Midbrain (tissue), 1 donor: ENCODE data around the gene SVIL.

Experiments used
- DNase-seq: peaks from one replicate; lab custom pipeline; 2025; lab: John Stamatoyannopoulos, UW

Gene SVIL, protein sequence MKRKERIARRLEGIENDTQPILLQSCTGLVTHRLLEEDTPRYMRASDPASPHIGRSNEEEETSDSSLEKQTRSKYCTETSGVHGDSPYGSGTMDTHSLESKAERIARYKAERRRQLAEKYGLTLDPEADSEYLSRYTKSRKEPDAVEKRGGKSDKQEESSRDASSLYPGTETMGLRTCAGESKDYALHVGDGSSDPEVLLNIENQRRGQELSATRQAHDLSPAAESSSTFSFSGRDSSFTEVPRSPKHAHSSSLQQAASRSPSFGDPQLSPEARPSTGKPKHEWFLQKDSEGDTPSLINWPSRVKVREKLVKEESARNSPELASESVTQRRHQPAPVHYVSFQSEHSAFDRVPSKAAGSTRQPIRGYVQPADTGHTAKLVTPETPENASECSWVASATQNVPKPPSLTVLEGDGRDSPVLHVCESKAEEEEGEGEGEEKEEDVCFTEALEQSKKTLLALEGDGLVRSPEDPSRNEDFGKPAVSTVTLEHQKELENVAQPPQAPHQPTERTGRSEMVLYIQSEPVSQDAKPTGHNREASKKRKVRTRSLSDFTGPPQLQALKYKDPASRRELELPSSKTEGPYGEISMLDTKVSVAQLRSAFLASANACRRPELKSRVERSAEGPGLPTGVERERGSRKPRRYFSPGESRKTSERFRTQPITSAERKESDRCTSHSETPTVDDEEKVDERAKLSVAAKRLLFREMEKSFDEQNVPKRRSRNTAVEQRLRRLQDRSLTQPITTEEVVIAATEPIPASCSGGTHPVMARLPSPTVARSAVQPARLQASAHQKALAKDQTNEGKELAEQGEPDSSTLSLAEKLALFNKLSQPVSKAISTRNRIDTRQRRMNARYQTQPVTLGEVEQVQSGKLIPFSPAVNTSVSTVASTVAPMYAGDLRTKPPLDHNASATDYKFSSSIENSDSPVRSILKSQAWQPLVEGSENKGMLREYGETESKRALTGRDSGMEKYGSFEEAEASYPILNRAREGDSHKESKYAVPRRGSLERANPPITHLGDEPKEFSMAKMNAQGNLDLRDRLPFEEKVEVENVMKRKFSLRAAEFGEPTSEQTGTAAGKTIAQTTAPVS (N-terminal part only)

GRCh38 chr10:29634764-29635625 lies at the start of gene SVIL:
Gene SVIL, minus strand, starts transcription at chr10:29634971. Its CDS starts 79,913 bp downstream, at chr10:29555058.
- DNase-seq, result no peak

- DNase-seq, result no peak
These were observed 47.1 kb upstream of the SVIL start for GRCh38 chr10:29681676-29682448.

GRCh38 chr10:29680091-29680490 lies 45.3 kb upstream of the SVIL start:
- DNase-seq, result no peak

DNA sequence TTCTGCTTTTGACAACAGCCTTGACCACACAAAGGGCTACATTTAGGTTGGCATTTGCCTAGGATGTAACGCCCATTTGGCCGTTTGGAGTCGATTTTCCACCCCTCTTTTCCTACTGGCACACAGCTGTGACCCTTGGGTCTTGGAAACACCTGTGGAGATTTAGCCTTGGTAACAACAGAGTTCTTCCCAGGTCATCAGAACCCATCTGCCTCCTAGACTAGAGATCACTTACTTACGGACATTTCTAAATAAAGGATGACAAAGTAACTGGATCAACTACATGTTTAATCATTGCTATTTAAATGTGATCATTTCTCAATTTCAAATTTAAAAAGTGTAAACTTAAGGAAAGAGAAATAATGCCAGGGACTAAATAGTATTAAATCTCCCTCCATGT lies 42.0 kb upstream of the SVIL start:
- no peak for DNase-seq

DNA sequence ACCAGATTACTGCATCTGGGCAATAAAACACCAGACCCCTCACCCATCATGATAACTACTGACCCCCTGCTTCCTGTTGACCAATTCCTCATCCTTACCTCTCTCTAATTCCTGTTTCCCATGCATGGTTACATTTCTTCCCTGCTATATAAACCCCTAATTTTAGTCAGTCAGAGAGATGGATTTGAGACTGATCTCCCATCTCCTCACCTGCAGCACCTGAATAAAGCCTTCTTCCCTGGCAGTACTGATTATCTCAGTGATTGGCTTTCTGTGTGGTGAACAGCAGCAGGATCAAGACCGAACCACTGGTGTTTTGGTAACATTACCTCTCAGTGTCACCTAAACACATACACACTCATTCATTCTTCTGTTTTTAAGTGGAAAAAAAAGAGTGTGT lies 41.2 kb upstream of the SVIL start:
- no peak for DNase-seq

GRCh38 chr10:29671968-29672367 lies 37.2 kb upstream of the SVIL start:
- no peak for DNase-seq

GRCh38 chr10:29671228-29671780 lies 36.5 kb upstream of the SVIL start:
- no peak for DNase-seq

DNA sequence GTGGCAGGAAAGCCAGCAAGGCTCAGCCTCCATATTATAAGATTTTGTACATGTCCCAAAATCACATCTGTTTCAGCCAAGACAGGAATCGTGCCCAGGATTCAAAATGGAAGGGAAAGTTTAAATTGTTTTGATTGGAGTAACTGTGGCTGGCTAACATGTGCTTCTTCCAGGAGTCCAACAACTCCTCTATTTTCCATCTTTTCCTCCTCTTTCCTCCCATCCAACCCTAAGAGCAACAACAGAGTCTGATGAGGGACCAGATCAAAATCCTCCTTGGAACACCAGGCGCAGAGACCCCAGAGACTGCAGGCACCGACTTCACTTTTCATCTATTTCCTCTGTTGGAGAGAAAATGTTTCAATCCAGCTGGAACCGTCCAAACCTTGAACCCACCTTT lies 36.0 kb upstream of the SVIL start:
- DNase-seq, result no peak

- DNase-seq, result no peak
These were observed 34.4 kb upstream of the SVIL start for GRCh38 chr10:29669149-29669548.

DNA sequence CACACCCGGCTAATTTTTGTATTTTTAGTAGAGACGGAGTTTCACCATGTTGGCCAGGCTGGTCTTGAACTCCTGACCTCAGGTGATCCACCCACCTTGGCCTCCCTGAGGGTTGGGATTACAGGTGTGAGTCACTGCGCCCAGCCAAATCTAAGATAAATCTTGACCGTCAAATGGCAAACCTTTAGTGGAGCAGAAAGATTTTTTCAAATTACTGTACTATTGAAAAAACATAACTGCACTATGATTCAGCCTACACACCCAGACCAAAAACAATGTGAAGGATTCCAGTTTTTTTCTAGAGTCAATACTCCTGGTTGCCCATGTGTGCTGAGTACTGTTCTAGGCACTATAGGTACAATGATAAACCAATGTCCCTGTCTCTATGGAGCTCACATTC lies 33.9 kb upstream of the SVIL start:
- no peak for DNase-seq

DNA sequence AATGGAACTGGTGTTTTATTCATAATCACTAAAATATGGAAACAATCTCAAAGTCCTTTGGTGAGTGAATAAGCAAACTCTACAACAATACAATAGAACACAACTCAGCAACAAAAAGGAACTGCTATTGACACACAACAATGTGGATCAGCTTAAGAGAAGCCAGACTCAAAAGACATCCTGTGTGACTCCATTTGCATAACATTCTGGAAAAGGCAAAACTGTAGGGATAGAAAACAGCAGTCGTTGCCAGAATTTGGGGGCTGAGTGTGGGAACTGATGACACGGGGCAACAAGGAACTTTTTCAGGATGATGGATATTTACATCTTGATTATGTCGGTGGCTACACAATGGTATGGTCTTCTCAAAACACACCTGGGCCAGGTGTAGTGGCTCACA lies 32.4 kb upstream of the SVIL start:
- DNase-seq, result no peak

DNA sequence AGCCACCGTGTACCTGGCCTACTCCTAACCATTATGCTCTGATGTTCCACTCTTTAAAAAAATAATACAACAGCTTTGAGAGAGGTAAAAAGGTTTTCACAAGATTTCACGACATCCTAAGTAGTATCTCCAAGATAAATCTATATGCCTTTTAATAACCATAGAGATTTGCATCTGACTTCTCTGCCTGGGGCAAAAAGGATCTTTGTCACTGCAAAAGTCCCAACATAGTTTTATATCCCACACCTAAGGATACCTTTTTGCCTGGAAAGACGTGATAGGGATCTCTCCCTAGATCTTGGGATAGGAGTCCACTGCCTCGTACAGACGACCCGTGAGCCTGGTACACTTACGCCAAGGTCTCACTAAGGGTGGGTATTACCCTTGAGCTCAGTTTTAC lies 31.4 kb upstream of the SVIL start:
- DNase-seq, result no peak

- no peak for DNase-seq
These were observed 28.9 kb upstream of the SVIL start for GRCh38 chr10:29663718-29664117.

GRCh38 chr10:29658984-29659965 lies 24.5 kb upstream of the SVIL start:
- DNase-seq, result no peak

DNA sequence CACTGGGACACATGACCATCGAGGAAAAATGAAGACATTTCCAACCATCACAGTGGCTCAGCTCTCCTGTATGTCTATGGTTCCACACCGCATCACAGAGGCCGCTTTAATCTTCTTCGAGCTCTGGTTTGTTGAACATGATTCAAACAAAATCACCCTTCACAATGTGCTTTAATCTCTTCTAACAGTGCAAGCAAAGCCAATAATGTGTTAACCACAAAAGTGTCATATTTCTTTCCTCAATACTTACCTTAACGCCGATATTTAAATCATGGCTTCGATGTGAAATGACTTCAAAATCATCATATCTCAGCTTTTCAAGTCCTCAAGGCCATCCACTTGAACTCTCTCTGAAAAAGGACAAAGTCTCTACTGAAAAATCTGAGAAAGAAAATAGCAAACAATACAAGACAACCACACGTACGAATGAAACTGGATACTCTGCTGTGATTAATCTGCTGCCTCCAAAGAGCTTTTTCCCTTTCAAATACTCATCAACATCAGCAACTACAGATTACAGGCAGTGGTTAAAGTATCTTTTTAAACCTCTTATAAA lies 23.0 kb upstream of the SVIL start:
- DNase-seq, result no peak

DNA sequence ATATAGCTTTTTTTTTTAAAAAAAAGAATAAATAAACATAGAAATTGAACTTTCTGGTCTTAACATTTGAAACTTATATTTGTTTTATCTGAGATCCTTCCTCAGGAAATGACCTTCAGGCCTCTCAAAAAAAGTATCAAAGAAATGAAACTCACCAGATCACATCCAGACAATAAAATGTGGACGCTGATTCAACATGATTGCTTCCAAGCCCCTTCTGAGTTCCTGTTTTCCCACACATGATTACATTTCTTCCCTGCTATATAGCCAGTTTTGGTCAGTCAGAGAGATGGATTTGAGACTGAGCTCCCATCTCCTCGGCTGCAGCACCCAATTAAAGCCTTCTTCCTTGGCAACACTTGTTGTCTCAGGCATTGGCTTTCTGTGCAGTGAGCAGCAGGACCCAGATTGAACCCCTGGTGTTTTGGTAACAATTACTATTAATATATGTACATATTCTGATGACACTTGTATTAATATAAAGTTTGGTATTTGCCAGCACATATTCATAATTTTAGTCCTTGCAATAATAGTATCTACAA lies 21.8 kb upstream of the SVIL start:
- DNase-seq, result no peak

- DNase-seq, result no peak
These were observed 17.4 kb upstream of the SVIL start for GRCh38 chr10:29652192-29652591.

DNA sequence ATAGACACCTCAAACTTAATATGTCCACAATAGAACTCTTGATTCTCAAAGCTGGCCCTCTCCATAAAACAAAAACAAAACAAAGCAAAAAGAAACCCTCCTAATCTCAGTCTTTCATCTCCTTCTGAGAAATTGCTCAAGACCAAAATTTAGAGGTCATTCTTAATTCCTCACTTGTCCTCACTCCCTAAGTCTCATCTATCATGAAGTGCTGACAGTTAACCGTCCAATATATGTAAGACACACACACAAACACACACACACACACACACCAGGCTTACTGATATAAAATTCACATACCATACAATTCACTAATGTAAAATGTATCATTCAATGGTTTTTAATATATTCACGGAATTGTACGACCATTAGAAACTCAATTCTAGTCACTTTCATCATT lies 17.0 kb upstream of the SVIL start:
- DNase-seq, result no peak

GRCh38 chr10:29650552-29650944 lies 15.8 kb upstream of the SVIL start:
- DNase-seq, result no peak
